ENCODE data around the gene UFC1.

UFC1 gene

GRCh38 chr1:161179698-161180097 is 25.9 kb downstream of the UFC1 start:
- Histone ChIP-seq H3K4me3 (ENCODE audit: control insufficient read depth in 1 of 7, extremely low read depth in 1 of 7, insufficient read depth in 4 of 7, low read depth in 2 of 7, low read length in 6 of 7) (no peak overlapping the region), H3K27ac (ENCODE audit: insufficient read depth in 1 of 2, low read depth in 1 of 2, low read length in 2 of 2, poor library complexity in 1 of 2, severe bottlenecking in 2 of 2) (no peak overlapping the region), H3K9me3 (ENCODE audit: control extremely low read depth in 1 of 5, control insufficient read depth in 4 of 5, insufficient read depth in 2 of 5, low read depth in 1 of 5, low read length in 4 of 5) (no peaks in the 10 kb centered on the region), H3K27me3 (replicated peaks in 2 of 5; ENCODE audit: control insufficient read depth in 4 of 5, insufficient read depth in 5 of 5, low read length in 4 of 5) (no peaks in the 10 kb centered on the region), H3K36me3 (ENCODE audit: control insufficient read depth in 4 of 4, insufficient read depth in 4 of 4, low read length in 3 of 4) (peaks cover under 1 to 14% (median 9%) of the 10 kb centered on the region in 4 experiments), H3K4me1 (ENCODE audit: control extremely low read depth in 1 of 4, control insufficient read depth in 4 of 4, insufficient read depth in 4 of 4, low read length in 3 of 4) (peaks cover 7 to 55% (median 44%) of the 10 kb centered on the region in 4 experiments)
- ChIA-PET POLR2A (no interaction called here), CTCF (interaction anchor here (0.6 to 3.1 kb wide), 11 partner anchors 9 to 195 kb away, joined by 3 to 10 read pairs (median 4); partner anchors contain the start of genes PPOX and TOMM40L)
- 100% methylated on average over 2 of the region's 3 CpGs for WGBS (ENCODE audit: insufficient coverage)
- DNase-seq: no peak

- no peaks in the 10 kb centered on the region for H3K27me3 ChIP-seq (replicated peaks in 2 of 5; ENCODE audit: control insufficient read depth in 4 of 5, insufficient read depth in 5 of 5, low read length in 4 of 5)
- H3K27ac ChIP-seq (ENCODE audit: insufficient read depth in 1 of 2, low read depth in 1 of 2, low read length in 2 of 2, poor library complexity in 1 of 2, severe bottlenecking in 2 of 2): no peak overlapping the region
- no peak overlapping the region for H3K4me3 ChIP-seq (ENCODE audit: control insufficient read depth in 1 of 7, extremely low read depth in 1 of 7, insufficient read depth in 4 of 7, low read depth in 2 of 7, low read length in 6 of 7)
- ChIA-PET CTCF (interaction anchor here (0.7 to 3.5 kb wide), 17 partner anchors 11 to 208 kb away, joined by 3 to 25 read pairs (median 4); partner anchors contain the start of genes CFAP126, FCER1G, PPOX and TOMM40L), POLR2A (no interaction called here)
- peaks cover 9 to 62% (median 51%) of the 10 kb centered on the region in 4 experiments for H3K4me1 ChIP-seq (ENCODE audit: control extremely low read depth in 1 of 4, control insufficient read depth in 4 of 4, insufficient read depth in 4 of 4, low read length in 3 of 4)
- peaks cover 0 to 5% (median 1%) of the 10 kb centered on the region in 4 experiments for H3K36me3 ChIP-seq (ENCODE audit: control insufficient read depth in 4 of 4, insufficient read depth in 4 of 4, low read length in 3 of 4)
- no peaks in the 10 kb centered on the region for H3K9me3 ChIP-seq (ENCODE audit: control extremely low read depth in 1 of 5, control insufficient read depth in 4 of 5, insufficient read depth in 2 of 5, low read depth in 1 of 5, low read length in 4 of 5)
- DNase-seq: peak in 2 of 3 donors; percentile 50 to 53
- WGBS (ENCODE audit: insufficient coverage): 67% methylated on average over 1 of the region's 1 CpG
Observed at GRCh38 chr1:161180639-161181038, 26.9 kb downstream of the UFC1 start.

DNA sequence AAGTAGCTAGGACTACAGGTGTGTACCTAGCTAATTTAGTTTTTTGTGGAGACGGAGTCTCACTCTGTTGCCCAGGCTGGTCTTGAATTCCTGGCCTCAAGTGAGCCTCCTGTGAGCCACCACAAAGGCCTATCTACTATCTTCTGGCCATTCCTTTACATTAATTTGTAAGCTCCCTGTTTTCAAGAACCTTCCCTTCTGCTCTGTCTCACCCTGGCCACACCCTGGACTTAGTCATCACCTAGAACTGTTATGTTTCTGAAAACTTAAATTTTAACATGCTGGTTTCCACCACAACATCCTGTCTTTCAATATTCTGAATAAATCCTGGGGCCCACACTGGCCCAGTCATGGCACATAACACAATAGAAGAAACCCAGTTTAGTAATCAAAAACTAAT is 28.4 kb downstream of the UFC1 start:
- H3K4me3 ChIP-seq (ENCODE audit: control insufficient read depth in 1 of 7, extremely low read depth in 1 of 7, insufficient read depth in 4 of 7, low read depth in 2 of 7, low read length in 6 of 7): peak overlapping the region in 1 of 7 experiments; percentile 14
- no peaks in the 10 kb centered on the region for H3K27me3 ChIP-seq (replicated peaks in 2 of 5; ENCODE audit: control insufficient read depth in 4 of 5, insufficient read depth in 5 of 5, low read length in 4 of 5)
- WGBS (ENCODE audit: insufficient coverage): 100% methylated on average over 1 of the region's 1 CpG
- peaks cover 16 to 67% (median 55%) of the 10 kb centered on the region in 4 experiments for H3K4me1 ChIP-seq (ENCODE audit: control extremely low read depth in 1 of 4, control insufficient read depth in 4 of 4, insufficient read depth in 4 of 4, low read length in 3 of 4)
- H3K9me3 ChIP-seq (ENCODE audit: control extremely low read depth in 1 of 5, control insufficient read depth in 4 of 5, insufficient read depth in 2 of 5, low read depth in 1 of 5, low read length in 4 of 5): no peaks in the 10 kb centered on the region
- H3K36me3 ChIP-seq (ENCODE audit: control insufficient read depth in 4 of 4, insufficient read depth in 4 of 4, low read length in 3 of 4): no peaks in the 10 kb centered on the region
- ChIA-PET CTCF (interaction anchor here (0.9 to 3.5 kb wide), 14 partner anchors 9 to 206 kb away, joined by 3 to 25 read pairs (median 4); partner anchors contain the start of genes ADAMTS4, FCER1G, NDUFS2 and PPOX), POLR2A (no interaction called here)
- H3K27ac ChIP-seq (ENCODE audit: insufficient read depth in 1 of 2, low read depth in 1 of 2, low read length in 2 of 2, poor library complexity in 1 of 2, severe bottlenecking in 2 of 2): peak overlapping the region in 1 of 2 experiments; percentile 34
- DNase-seq: peak in 2 of 3 donors; percentile 48 to 61

- Histone ChIP-seq H3K27ac (ENCODE audit: insufficient read depth in 1 of 2, low read depth in 1 of 2, low read length in 2 of 2, poor library complexity in 1 of 2, severe bottlenecking in 2 of 2) (no peak overlapping the region), H3K27me3 (replicated peaks in 2 of 5; ENCODE audit: control insufficient read depth in 4 of 5, insufficient read depth in 5 of 5, low read length in 4 of 5) (no peaks in the 10 kb centered on the region), H3K4me1 (ENCODE audit: control extremely low read depth in 1 of 4, control insufficient read depth in 4 of 4, insufficient read depth in 4 of 4, low read length in 3 of 4) (peaks cover 16 to 63% (median 51%) of the 10 kb centered on the region in 4 experiments), H3K4me3 (ENCODE audit: control insufficient read depth in 1 of 7, extremely low read depth in 1 of 7, insufficient read depth in 4 of 7, low read depth in 2 of 7, low read length in 6 of 7) (peak overlapping the region in 2 of 7 experiments; percentile 51 to 60), H3K36me3 (ENCODE audit: control insufficient read depth in 4 of 4, insufficient read depth in 4 of 4, low read length in 3 of 4) (no peaks in the 10 kb centered on the region), H3K9me3 (ENCODE audit: control extremely low read depth in 1 of 5, control insufficient read depth in 4 of 5, insufficient read depth in 2 of 5, low read depth in 1 of 5, low read length in 4 of 5) (no peaks in the 10 kb centered on the region)
- 0% methylated on average over 2 of the region's 3 CpGs for WGBS (ENCODE audit: insufficient coverage)
- ChIA-PET CTCF (interaction anchor here (1.0 kb wide), 1 partner anchor 22 kb away, joined by 3 read pairs; no protein-coding TSS in a partner anchor), POLR2A (interaction anchor here (1.0 to 1.3 kb wide), 2 partner anchors 17 to 205 kb away, joined by 3 to 4 read pairs; partner anchors contain the start of gene NDUFS2)
- peak; percentile 97 to 99 (median 98) for DNase-seq
Observed at GRCh38 chr1:161185282-161185682, 31.5 kb downstream of the UFC1 start.

GRCh38 chr1:161185732-161186311 is 32.0 kb downstream of the UFC1 start:
- no peaks in the 10 kb centered on the region for H3K36me3 ChIP-seq (ENCODE audit: control insufficient read depth in 4 of 4, insufficient read depth in 4 of 4, low read length in 3 of 4)
- H3K27ac ChIP-seq (ENCODE audit: insufficient read depth in 1 of 2, low read depth in 1 of 2, low read length in 2 of 2, poor library complexity in 1 of 2, severe bottlenecking in 2 of 2): no peak overlapping the region
- H3K4me1 ChIP-seq (ENCODE audit: control extremely low read depth in 1 of 4, control insufficient read depth in 4 of 4, insufficient read depth in 4 of 4, low read length in 3 of 4): peaks cover 19 to 68% (median 55%) of the 10 kb centered on the region in 4 experiments
- peak in 2 of 3 donors; percentile 39 to 57 for DNase-seq
- H3K27me3 ChIP-seq (replicated peaks in 2 of 5; ENCODE audit: control insufficient read depth in 4 of 5, insufficient read depth in 5 of 5, low read length in 4 of 5): no peaks in the 10 kb centered on the region
- ChIA-PET CTCF (interaction anchor here (1.0 to 1.3 kb wide), 6 partner anchors 11 to 197 kb away, joined by 3 to 5 read pairs (median 3); partner anchors contain the start of gene NDUFS2), POLR2A (interaction anchor here (1.0 to 1.3 kb wide), 2 partner anchors 16 to 205 kb away, joined by 3 to 4 read pairs; partner anchors contain the start of gene NDUFS2)
- peak overlapping the region in 4 of 7 experiments; percentile 27 to 60 (median 40) for H3K4me3 ChIP-seq (ENCODE audit: control insufficient read depth in 1 of 7, extremely low read depth in 1 of 7, insufficient read depth in 4 of 7, low read depth in 2 of 7, low read length in 6 of 7)
- WGBS (ENCODE audit: insufficient coverage): 0% methylated on average over 1 of the region's 2 CpGs
- H3K9me3 ChIP-seq (ENCODE audit: control extremely low read depth in 1 of 5, control insufficient read depth in 4 of 5, insufficient read depth in 2 of 5, low read depth in 1 of 5, low read length in 4 of 5): no peaks in the 10 kb centered on the region

DNA sequence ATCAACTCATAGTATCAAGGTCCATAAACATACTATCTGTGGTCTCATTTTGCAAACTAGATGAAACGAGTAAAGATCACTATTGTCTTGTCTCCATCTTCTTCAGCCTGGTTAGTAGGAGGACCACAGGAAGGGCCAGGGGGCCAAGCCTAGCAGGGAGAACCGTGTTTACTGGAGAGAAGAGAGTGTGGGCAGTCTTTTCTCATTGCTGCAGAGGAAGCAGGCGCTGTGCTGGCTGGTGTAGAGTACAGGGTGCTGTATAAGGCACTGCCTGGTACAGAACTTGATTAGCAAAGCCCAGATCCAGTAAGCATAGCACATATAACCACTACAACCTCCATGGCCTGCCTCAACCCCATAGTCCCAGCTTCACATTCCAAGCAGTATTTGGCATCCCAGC is 33.5 kb downstream of the UFC1 start:
- H3K9me3 ChIP-seq (ENCODE audit: control extremely low read depth in 1 of 5, control insufficient read depth in 4 of 5, insufficient read depth in 2 of 5, low read depth in 1 of 5, low read length in 4 of 5): no peaks in the 10 kb centered on the region
- DNase-seq: no peak
- H3K4me3 ChIP-seq (ENCODE audit: control insufficient read depth in 1 of 7, extremely low read depth in 1 of 7, insufficient read depth in 4 of 7, low read depth in 2 of 7, low read length in 6 of 7): no peak overlapping the region
- WGBS (ENCODE audit: insufficient coverage): 50% methylated on average over 2 of the region's 3 CpGs
- peaks cover 18 to 61% (median 54%) of the 10 kb centered on the region in 4 experiments for H3K4me1 ChIP-seq (ENCODE audit: control extremely low read depth in 1 of 4, control insufficient read depth in 4 of 4, insufficient read depth in 4 of 4, low read length in 3 of 4)
- ChIA-PET POLR2A (no interaction called here), CTCF (interaction anchor here (1.3 kb wide), 1 partner anchor 195 kb away, joined by 5 read pairs; no protein-coding TSS in a partner anchor)
- H3K36me3 ChIP-seq (ENCODE audit: control insufficient read depth in 4 of 4, insufficient read depth in 4 of 4, low read length in 3 of 4): no peaks in the 10 kb centered on the region
- H3K27ac ChIP-seq (ENCODE audit: insufficient read depth in 1 of 2, low read depth in 1 of 2, low read length in 2 of 2, poor library complexity in 1 of 2, severe bottlenecking in 2 of 2): no peak overlapping the region
- H3K27me3 ChIP-seq (replicated peaks in 2 of 5; ENCODE audit: control insufficient read depth in 4 of 5, insufficient read depth in 5 of 5, low read length in 4 of 5): no peaks in the 10 kb centered on the region

DNA sequence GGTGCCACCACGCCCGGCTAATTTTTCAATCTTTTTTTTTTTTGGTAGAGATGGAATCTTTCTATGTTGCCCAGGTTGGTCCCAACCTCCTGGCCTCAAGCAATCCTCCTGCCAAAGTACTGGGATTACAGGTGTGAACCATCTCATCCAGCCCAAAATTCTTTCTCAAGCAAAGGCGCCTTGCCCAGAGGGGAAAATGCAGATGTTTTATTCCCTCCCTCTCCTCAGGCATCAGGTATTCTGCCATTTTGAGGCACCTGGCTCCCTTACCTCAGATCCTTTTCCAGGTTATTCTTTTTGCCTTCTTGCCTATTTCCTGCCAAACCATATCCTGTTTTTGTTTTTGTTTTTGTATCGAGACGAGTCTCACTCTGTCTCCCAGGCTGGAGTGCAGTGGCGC is 34.6 kb downstream of the UFC1 start:
- POLR2A ChIA-PET: no interaction called here
- H3K9me3 ChIP-seq (ENCODE audit: control extremely low read depth in 1 of 5, control insufficient read depth in 4 of 5, insufficient read depth in 2 of 5, low read depth in 1 of 5, low read length in 4 of 5): no peaks in the 10 kb centered on the region
- WGBS (ENCODE audit: insufficient coverage): 88% methylated on average over 6 of the region's 6 CpGs
- H3K4me3 ChIP-seq (ENCODE audit: control insufficient read depth in 1 of 7, extremely low read depth in 1 of 7, insufficient read depth in 4 of 7, low read depth in 2 of 7, low read length in 6 of 7): no peak overlapping the region
- DNase-seq: no peak
- CTCF ChIA-PET: interaction anchor here (1.4 to 2.6 kb wide), 2 partner anchors 10 to 13 kb away, joined by 3 to 7 read pairs; partner anchors contain the start of gene ADAMTS4
- no peak overlapping the region for H3K27ac ChIP-seq (ENCODE audit: insufficient read depth in 1 of 2, low read depth in 1 of 2, low read length in 2 of 2, poor library complexity in 1 of 2, severe bottlenecking in 2 of 2)
- peaks cover 18 to 54% (median 45%) of the 10 kb centered on the region in 4 experiments for H3K4me1 ChIP-seq (ENCODE audit: control extremely low read depth in 1 of 4, control insufficient read depth in 4 of 4, insufficient read depth in 4 of 4, low read length in 3 of 4)
- H3K36me3 ChIP-seq (ENCODE audit: control insufficient read depth in 4 of 4, insufficient read depth in 4 of 4, low read length in 3 of 4): no peaks in the 10 kb centered on the region
- no peaks in the 10 kb centered on the region for H3K27me3 ChIP-seq (replicated peaks in 2 of 5; ENCODE audit: control insufficient read depth in 4 of 5, insufficient read depth in 5 of 5, low read length in 4 of 5)
